HG03139 (cell line): ENCODE results near the gene SPATA21.

ENCODE experiments used
- ATAC-seq: cut with Tn5 transposase; IDR thresholded peaks from one replicate; pipeline ENCODE4 v1.9.1; 2021; ENCODE audit not compliant: unreplicated experiment

SPATA21 gene

GRCh38 chr1:16422041-16422440 lies 15.2 kb downstream of the SPATA21 start:
- no peak for ATAC-seq

GRCh38 chr1:16421201-16421600 lies 16.0 kb downstream of the SPATA21 start:
- ATAC-seq = no peak

- ATAC-seq = peak; percentile 90
Measured at GRCh38 chr1:16420424-16421118, 16.7 kb downstream of the SPATA21 start.

- no peak for ATAC-seq
Measured at GRCh38 chr1:16418823-16419425, 18.3 kb downstream of the SPATA21 start.

- ATAC-seq = no peak
Measured at GRCh38 chr1:16413191-16413590, 24.0 kb downstream of the SPATA21 start.

GRCh38 chr1:16410803-16411202 lies 26.4 kb downstream of the SPATA21 start:
- ATAC-seq = no peak

- ATAC-seq = no peak
Measured at GRCh38 chr1:16409536-16410152, 27.6 kb downstream of the SPATA21 start.

- no peak for ATAC-seq
Measured at GRCh38 chr1:16406868-16407267, 30.4 kb downstream of the SPATA21 start.

GRCh38 chr1:16405441-16405840 lies 31.8 kb downstream of the SPATA21 start:
- ATAC-seq = no peak

- no peak for ATAC-seq
Measured at GRCh38 chr1:16402742-16403141, 34.5 kb downstream of the SPATA21 start.

GRCh38 chr1:16398371-16398953 lies 38.8 kb downstream of the SPATA21 start:
- ATAC-seq = no peak

GRCh38 chr1:16397120-16397519 lies 40.1 kb downstream of the SPATA21 start:
- ATAC-seq = no peak

- ATAC-seq = no peak
Measured at GRCh38 chr1:16396591-16396990, 40.6 kb downstream of the SPATA21 start.

- ATAC-seq = no peak
Measured at GRCh38 chr1:16394977-16395376, 42.2 kb downstream of the SPATA21 start.

- ATAC-seq = no peak
Measured at GRCh38 chr1:16393570-16394521, 43.4 kb downstream of the SPATA21 start.

- ATAC-seq = no peak
Measured at GRCh38 chr1:16392740-16393569, 44.3 kb downstream of the SPATA21 start.

- ATAC-seq = no peak
Measured at GRCh38 chr1:16391411-16391810, 45.8 kb downstream of the SPATA21 start.

- no peak for ATAC-seq
Measured at GRCh38 chr1:16387201-16388188, 49.7 kb downstream of the SPATA21 start.
